GM12872 (cell line): ENCODE results near the gene WDR90.

Source experiments
- CTCF ChIP-seq: IDR thresholded peaks from 3 replicates; pipeline ENCODE4 v1.5.1; 2011; ENCODE audit warnings: low read depth, mild to moderate bottlenecking, low read length, moderate library complexity; ENCODE audit not compliant: insufficient read depth

The WDR90 gene

GRCh38 chr16:705431-706188, 56.4 kb downstream of the WDR90 start, which contains the start of gene FBXL16:
TSS of gene FBXL16 (minus strand) at chr16:705801. CDS start at chr16:697405, 8,396 bp downstream.
- no peak for TF ChIP-seq CTCF

GRCh38 chr16:706189-707061, 57.3 kb downstream of the WDR90 start:
- TF ChIP-seq CTCF = no peak

- no peak for TF ChIP-seq CTCF
Measured at GRCh38 chr16:707062-707538, 57.9 kb downstream of the WDR90 start.

GRCh38 chr16:708019-708418, 58.9 kb downstream of the WDR90 start:
- TF ChIP-seq CTCF = no peak

- TF ChIP-seq CTCF = no peak
Measured at GRCh38 chr16:708959-709358, 59.8 kb downstream of the WDR90 start.

- no peak for TF ChIP-seq CTCF
Measured at GRCh38 chr16:709566-710499, 60.7 kb downstream of the WDR90 start.
